Measurements from ENCODE around the gene ZNF189.

ZNF189 gene

DNA sequence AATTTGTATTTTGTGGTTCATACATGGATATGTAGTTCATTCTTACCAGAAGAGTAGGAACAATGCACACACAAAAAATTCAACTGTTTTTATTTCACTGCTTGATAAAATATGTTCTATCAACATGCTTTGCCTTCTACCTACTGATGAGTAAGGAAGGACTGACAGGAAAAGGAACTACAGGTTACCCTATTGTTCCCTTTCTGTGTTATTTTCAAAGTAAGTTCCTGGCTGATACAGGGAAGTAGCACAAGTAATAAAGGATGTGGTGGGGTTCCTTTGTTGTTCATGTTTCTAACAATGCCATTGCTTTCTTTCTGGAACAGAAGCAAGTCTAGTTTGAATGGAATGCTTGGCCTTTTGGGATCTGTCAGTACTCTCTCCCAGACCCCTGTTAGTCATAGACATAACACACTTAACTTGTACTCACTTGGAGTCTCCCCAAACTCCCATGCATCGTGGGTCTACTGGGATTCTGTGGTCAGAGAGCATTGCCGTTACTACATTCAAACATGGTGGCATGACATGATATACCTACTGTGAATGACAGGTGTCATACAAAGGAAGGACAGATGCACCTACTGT, 57.1 kb downstream of the ZNF189 start:
- DNase-seq: no peak

DNA sequence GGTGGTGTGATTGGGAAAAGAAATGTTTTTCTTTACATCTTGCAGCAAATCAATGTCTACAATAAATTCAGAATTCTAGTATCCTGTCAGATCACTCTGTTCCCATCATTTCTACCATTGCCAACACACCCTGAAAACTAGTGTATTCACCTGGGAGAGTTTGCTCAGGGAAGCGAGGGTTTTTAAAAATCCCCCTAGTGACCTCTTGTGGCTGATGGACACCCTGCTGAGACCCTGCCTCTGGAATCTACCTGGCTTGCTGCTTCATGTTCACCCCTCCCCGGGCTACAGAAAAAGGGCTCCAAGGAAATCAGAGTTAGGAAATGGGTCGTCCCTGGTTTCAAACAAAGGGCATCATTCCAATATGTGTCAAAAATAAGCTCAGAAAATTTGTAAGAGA, 58.4 kb downstream of the ZNF189 start:
- no peak for DNase-seq

DNA sequence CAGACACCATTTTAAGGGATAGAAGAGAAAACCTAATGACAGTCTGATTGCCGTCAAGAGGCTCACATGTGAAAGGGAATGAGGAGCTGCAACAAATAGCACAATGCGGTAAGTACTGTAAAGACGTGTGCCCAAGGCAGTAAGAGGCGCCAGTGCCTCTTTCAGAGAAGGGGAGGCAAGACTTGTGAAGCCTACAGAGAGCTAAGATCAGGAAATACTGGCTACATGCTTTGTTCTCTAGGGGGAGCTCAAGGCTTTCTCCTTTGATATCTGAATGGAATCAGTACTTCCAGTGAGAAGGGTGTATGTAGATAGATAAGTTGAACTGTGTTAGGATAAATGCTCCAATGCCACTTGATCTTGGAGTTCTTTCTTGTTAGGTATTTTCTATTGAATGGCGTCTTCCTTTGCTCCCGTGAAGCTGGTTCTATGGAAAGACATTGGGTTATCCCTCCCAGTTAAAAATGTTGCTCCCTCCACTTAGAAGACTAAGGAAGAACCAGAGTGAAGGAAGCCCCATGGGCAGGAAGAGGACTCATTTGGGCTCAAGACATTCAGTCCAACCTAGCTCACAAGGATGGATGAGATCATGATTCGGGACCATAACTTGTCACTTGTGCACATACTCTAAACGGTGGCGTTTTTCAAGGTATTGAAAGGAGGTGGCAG, 60.4 kb downstream of the ZNF189 start:
- DNase-seq: peak; percentile 63

All from NCI-H1694 (cell line).